ENCODE data around the gene MAML2. TPM values are rescaled to one million over a fixed set of nuclear protein-coding genes. Genes with fewer than 3 reads are reported as not detected.
A peak's percentile ranks its signal among the peaks of the same experiment; 100 is the strongest.

The MAML2 gene
- total and polyA plus RNA-seq, 2 experiments from 2014 or later: 4.7 to 15.3 TPM

DNA sequence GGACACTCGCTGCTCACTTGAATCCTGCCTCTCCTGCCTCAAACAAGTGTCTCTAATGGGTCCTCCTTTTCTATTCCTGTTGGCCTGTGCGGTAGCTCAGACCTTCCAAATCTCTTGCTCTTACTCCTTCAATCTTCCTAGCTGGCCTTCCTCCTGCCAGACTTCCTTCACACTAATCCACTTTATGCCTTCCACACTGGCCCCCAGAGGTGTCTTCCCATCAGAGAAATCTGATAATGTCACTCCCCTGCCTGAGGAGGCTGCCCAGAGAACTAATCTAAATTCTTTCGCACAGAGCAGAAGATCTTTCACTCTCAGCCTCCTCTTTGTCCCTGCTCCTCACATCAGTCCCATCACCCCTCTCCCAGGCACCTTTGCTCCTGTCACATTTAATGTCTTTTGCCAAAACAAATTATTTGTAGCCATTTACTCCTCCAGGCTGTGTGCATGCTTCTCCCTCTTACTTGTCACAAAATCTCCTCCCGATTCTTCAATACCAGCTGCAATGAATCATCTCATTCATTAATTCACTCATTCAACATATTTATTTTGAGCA, 175.7 kb downstream of the MAML2 start:
- no peaks in the 10 kb centered on the region for H3K36me3 ChIP-seq (replicated peaks; ENCODE audit: insufficient read depth, low read depth)
- H2AFZ ChIP-seq: no peak overlapping the region
- no peaks in the 10 kb centered on the region for H3K9me2 ChIP-seq (replicated peaks; ENCODE audit: insufficient read depth)
- H3K4me1 ChIP-seq (ENCODE audit: insufficient read depth): peaks cover 15% of the 10 kb centered on the region
- H3K79me2 ChIP-seq: peaks cover 49% of the 10 kb centered on the region
- H3K4me2 ChIP-seq: no peak overlapping the region
- H4K20me1 ChIP-seq (ENCODE audit: insufficient read depth, poor library complexity, severe bottlenecking): no peaks in the 10 kb centered on the region
- peak overlapping the region; percentile 69 for H3K27ac ChIP-seq
- WGBS (ENCODE audit: low lambda C conversion rate, missing lambda C conversion rate): 73% methylated on average over 4 of the region's 4 CpGs
- H3K27me3 ChIP-seq: no peaks in the 10 kb centered on the region
- no peaks in the 10 kb centered on the region for H3K9me3 ChIP-seq (ENCODE audit: low read depth)
- TF ChIP-seq, protein P1, sequence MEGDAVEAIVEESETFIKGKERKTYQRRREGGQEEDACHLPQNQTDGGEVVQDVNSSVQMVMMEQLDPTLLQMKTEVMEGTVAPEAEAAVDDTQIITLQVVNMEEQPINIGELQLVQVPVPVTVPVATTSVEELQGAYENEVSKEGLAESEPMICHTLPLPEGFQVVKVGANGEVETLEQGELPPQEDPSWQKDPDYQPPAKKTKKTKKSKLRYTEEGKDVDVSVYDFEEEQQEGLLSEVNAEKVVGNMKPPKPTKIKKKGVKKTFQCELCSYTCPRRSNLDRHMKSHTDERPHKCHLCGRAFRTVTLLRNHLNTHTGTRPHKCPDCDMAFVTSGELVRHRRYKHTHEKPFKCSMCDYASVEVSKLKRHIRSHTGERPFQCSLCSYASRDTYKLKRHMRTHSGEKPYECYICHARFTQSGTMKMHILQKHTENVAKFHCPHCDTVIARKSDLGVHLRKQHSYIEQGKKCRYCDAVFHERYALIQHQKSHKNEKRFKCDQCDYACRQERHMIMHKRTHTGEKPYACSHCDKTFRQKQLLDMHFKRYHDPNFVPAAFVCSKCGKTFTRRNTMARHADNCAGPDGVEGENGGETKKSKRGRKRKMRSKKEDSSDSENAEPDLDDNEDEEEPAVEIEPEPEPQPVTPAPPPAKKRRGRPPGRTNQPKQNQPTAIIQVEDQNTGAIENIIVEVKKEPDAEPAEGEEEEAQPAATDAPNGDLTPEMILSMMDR (IDR thresholded peaks at IDR 0.05; ENCODE audit: poor library complexity): no peak
- TF ChIP-seq EZH2 (IDR thresholded peaks at IDR 0.05; ENCODE audit: borderline replicate concordance) (no peak), EZH2phosphoT487 (IDR thresholded peaks at IDR 0.05; ENCODE audit: low read depth, severe bottlenecking, unreplicated experiment) (no peak)
- no peak for DNase-seq (ENCODE audit: low spot score)
- H3K4me3 ChIP-seq: no peak overlapping the region

DNA sequence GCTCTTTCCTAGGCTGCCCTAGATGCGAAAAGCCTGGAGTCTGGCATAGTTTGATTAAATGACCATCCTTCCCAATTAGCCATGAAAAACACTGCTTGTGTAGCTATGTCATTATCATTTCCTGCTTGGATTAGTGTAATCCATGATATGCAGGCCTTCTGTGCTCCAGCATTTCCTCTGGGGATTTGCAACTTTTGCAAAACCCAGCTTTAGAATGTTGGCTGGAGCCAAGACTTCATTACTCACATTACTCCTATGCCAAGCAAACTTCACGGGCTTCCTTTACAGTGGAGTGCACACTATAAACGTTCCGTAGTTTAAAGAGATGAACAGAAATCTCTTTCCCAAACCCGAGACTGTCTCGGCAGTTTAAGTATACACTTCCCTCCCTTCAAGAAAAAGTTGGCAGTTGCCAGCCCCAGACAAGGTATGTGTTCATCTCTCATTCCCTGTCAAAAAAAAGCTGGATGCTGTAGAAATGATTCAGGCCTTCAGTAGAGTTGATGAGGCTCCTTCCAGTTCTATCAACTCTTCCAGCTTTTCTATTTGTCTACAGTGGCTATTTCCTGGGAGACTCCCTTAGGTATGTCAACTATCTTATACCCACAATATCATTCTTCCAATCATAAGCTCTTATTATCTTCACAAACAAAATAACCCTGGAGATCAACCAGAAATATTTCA, 180.0 kb downstream of the MAML2 start:
- TF ChIP-seq EZH2phosphoT487 (IDR thresholded peaks at IDR 0.05; ENCODE audit: low read depth, severe bottlenecking, unreplicated experiment) (no peak), EZH2 (IDR thresholded peaks at IDR 0.05; ENCODE audit: borderline replicate concordance) (no peak)
- TF ChIP-seq, protein P1 (IDR thresholded peaks at IDR 0.05; ENCODE audit: poor library complexity): no peak
- Histone ChIP-seq H4K20me1 (ENCODE audit: insufficient read depth, poor library complexity, severe bottlenecking) (no peaks in the 10 kb centered on the region), H2AFZ (no peak overlapping the region), H3K27ac (peak overlapping the region; percentile 70), H3K4me1 (ENCODE audit: insufficient read depth) (peaks cover 14% of the 10 kb centered on the region), H3K27me3 (no peaks in the 10 kb centered on the region), H3K9me2 (replicated peaks; ENCODE audit: insufficient read depth) (no peaks in the 10 kb centered on the region), H3K4me3 (no peak overlapping the region), H3K4me2 (peak overlapping the region; percentile 43), H3K36me3 (replicated peaks; ENCODE audit: insufficient read depth, low read depth) (no peaks in the 10 kb centered on the region), H3K79me2 (peaks cover 53% of the 10 kb centered on the region), H3K9me3 (ENCODE audit: low read depth) (no peaks in the 10 kb centered on the region)
- WGBS (ENCODE audit: low lambda C conversion rate, missing lambda C conversion rate): 52% methylated on average over 6 of the region's 6 CpGs
- DNase-seq (ENCODE audit: low spot score): peak; percentile 59

DNA sequence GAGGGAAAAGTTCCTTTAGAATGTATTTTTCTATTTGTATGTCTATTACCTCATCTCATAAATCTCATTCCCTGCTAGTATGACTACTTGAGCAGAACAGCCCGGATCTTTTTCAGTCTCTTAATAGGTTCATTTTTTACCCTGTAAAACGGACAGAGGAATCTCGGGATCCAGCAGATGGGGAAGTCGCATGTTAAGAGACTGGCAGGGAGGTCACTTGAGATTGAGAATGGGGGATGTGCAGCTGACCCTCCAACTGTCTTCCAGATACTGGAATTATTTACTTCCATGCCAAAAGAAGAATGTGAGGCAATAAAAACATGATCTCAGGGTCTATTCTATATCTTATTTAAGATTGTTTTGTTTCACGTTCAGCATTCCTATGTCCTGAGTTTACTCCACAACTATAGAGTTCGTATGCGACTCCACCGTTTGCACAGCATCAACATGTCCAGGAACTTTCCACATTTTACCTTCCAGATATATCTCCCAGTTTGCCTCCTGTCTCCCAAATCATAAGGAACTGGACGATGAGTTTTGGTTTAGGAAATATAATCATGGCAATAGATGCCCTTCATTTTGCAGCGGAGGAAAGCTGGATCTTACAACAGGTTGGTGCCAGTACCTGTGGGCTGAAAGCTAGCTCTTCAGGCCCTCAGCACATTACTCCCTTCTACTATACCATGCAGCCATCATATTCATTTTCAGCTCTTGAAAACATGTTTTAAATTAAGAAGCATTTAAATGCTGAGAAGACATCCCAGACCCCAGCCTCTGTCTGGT, 181.5 kb downstream of the MAML2 start:
- TF ChIP-seq, protein P1 (IDR thresholded peaks at IDR 0.05; ENCODE audit: poor library complexity): no peak
- TF ChIP-seq EZH2phosphoT487 (IDR thresholded peaks at IDR 0.05; ENCODE audit: low read depth, severe bottlenecking, unreplicated experiment): no peak
- no peak for TF ChIP-seq EZH2 (IDR thresholded peaks at IDR 0.05; ENCODE audit: borderline replicate concordance)
- Histone ChIP-seq H4K20me1 (ENCODE audit: insufficient read depth, poor library complexity, severe bottlenecking) (no peaks in the 10 kb centered on the region), H3K9me3 (ENCODE audit: low read depth) (no peaks in the 10 kb centered on the region), H3K4me1 (ENCODE audit: insufficient read depth) (peaks cover 23% of the 10 kb centered on the region), H3K4me2 (peak overlapping the region; percentile 9), H3K4me3 (no peak overlapping the region), H3K36me3 (replicated peaks; ENCODE audit: insufficient read depth, low read depth) (no peaks in the 10 kb centered on the region), H3K9me2 (replicated peaks; ENCODE audit: insufficient read depth) (no peaks in the 10 kb centered on the region), H3K79me2 (peaks cover 53% of the 10 kb centered on the region), H3K27me3 (no peaks in the 10 kb centered on the region), H2AFZ (no peak overlapping the region), H3K27ac (peak overlapping the region; percentile 44)
- peak; percentile 34 for DNase-seq (ENCODE audit: low spot score)
- WGBS (ENCODE audit: low lambda C conversion rate, missing lambda C conversion rate): 48% methylated on average over 10 of the region's 10 CpGs

All from hepatocyte (in vitro differentiated cells).